GM23338 (cell line): ENCODE measurements around the gene HGF. TPM values are rescaled to one million over a fixed set of nuclear protein-coding genes. Genes with fewer than 3 reads are reported as not detected.

Source experiments
- ATAC-seq: fragments of 200-7000 bp; cut with Tn5 transposase; 3 replicates; pipeline ENCODE4 v1.9.1; 2020
- DNase-seq: peaks from one replicate; pipeline ENCODE4 v3.0.0-alpha.2; 2015; ENCODE audit warnings: low spot score
- H2AFZ ChIP-seq: fragments of 200-600 bp; sonication (generic); 2 replicates; pipeline ENCODE4 v1.8.0; 2016; ENCODE audit warnings: antibody characterized with exemption, mild to moderate bottlenecking, moderate library complexity
- H3F3A ChIP-seq: fragments of 200-600 bp; sonication (generic); replicated peaks from 2 replicates; pipeline ENCODE4 v1.8.0; 2017; ENCODE audit warnings: antibody characterized with exemption, mixed run types, low read depth
- H3K27ac ChIP-seq: fragments of 200-600 bp; sonication (generic); 2 replicates; pipeline ENCODE4 v1.6.1; 2016; ENCODE audit warnings: low read depth
- H3K27me3 ChIP-seq: fragments of 200-600 bp; sonication (generic); 2 replicates; pipeline ENCODE4 v1.8.0; 2016; ENCODE audit warnings: mild to moderate bottlenecking, mixed run types, moderate library complexity; ENCODE audit not compliant: insufficient read depth
- H3K36me3 ChIP-seq: fragments of 200-600 bp; sonication (generic); 2 replicates; pipeline ENCODE4 v1.8.0; 2016; ENCODE audit warnings: mild to moderate bottlenecking; ENCODE audit not compliant: insufficient read depth
- H3K4me1 ChIP-seq: fragments of 200-600 bp; sonication (generic); 2 replicates; pipeline ENCODE4 v1.8.0; 2016; ENCODE audit warnings: mild to moderate bottlenecking, moderate library complexity; ENCODE audit not compliant: insufficient read depth
- H3K4me2 ChIP-seq: fragments of 200-600 bp; sonication (generic); 2 replicates; pipeline ENCODE4 v1.7.1; 2017; ENCODE audit warnings: mixed run types
- H3K4me3 ChIP-seq: fragments of 200-600 bp; sonication (generic); 2 replicates; pipeline ENCODE4 v1.6.1; 2016; ENCODE audit warnings: mixed run types
- H3K79me2 ChIP-seq: fragments of 200-600 bp; sonication (generic); replicated peaks from 2 replicates; pipeline ENCODE4 v1.8.0; 2017; ENCODE audit warnings: mild to moderate bottlenecking; ENCODE audit not compliant: insufficient read depth
- H3K9me2 ChIP-seq: fragments of 200-600 bp; sonication (generic); 2 replicates; pipeline ENCODE4 v1.8.0; 2017; ENCODE audit not compliant: insufficient read depth
- H4K20me1 ChIP-seq: fragments of 200-600 bp; sonication (generic); replicated peaks from 2 replicates; pipeline ENCODE4 v1.8.0; 2017; ENCODE audit warnings: mild to moderate bottlenecking; ENCODE audit not compliant: insufficient read depth
- H3K27ac Mint-ChIP-seq: 2 replicates; pipeline ENCODE4 v1.8.0; 2020; ENCODE audit warnings: inconsistent platforms, mild to moderate bottlenecking, moderate library complexity, mixed read lengths
- H3K27me3 Mint-ChIP-seq: 3 replicates; pipeline ENCODE4 v1.8.0; 2022; ENCODE audit warnings: low read depth, mild to moderate bottlenecking, moderate library complexity, mixed read lengths, inconsistent platforms; ENCODE audit not compliant: insufficient read depth, poor library complexity
- H3K36me3 Mint-ChIP-seq: 3 replicates; pipeline ENCODE4 v1.8.0; 2021; ENCODE audit warnings: low read depth, mild to moderate bottlenecking, inconsistent platforms, moderate library complexity, mixed read lengths
- H3K4me1 Mint-ChIP-seq: 3 replicates; pipeline ENCODE4 v1.8.0; 2020; ENCODE audit warnings: mild to moderate bottlenecking, inconsistent platforms, mixed read lengths
- H3K4me3 Mint-ChIP-seq: 3 replicates; pipeline ENCODE4 v1.8.0; 2021; ENCODE audit warnings: moderate library complexity, mild to moderate bottlenecking, inconsistent platforms, mixed read lengths
- H3K9me3 Mint-ChIP-seq: 3 replicates; pipeline ENCODE4 v1.8.0; 2020; ENCODE audit warnings: moderate library complexity, mild to moderate bottlenecking, inconsistent platforms, mixed read lengths
- CTCF ChIP-seq, 2 experiments: fragments of 200-600 bp in 1 of 2; sonication (generic) in 1 of 2; conservative IDR thresholded peaks; 2 replicates each; pipeline versions ENCODE4 v1.5.1 to v1.6.1; 2016 to 2017; ENCODE audit warnings: antibody characterized with exemption in 2 of 2, low read depth in 2 of 2, mild to moderate bottlenecking in 2 of 2, moderate library complexity in 1 of 2
- EZH2phosphoT487 ChIP-seq: fragments of 200-600 bp; sonication (generic); IDR thresholded peaks from one replicate; pipeline ENCODE4 v1.8.1; 2018; ENCODE audit warnings: antibody characterized with exemption; ENCODE audit not compliant: unreplicated experiment
- NANOG ChIP-seq: IDR thresholded peaks from 2 replicates; pipeline ENCODE4 v1.6.1; 2016; ENCODE audit warnings: antibody characterized with exemption, borderline replicate concordance
- STAT1 ChIP-seq: IDR thresholded peaks from one replicate; pipeline ENCODE4 v1.6.1; 2016; ENCODE audit warnings: antibody characterized with exemption; ENCODE audit not compliant: unreplicated experiment
- ZNF114 ChIP-seq: fragments of 250-450 bp; sonication (Bioruptor Pico); IDR thresholded peaks from 2 replicates; pipeline ENCODE4 v1.5.0; 2020; ENCODE audit warnings: mild to moderate bottlenecking, moderate library complexity
- ZNF331 ChIP-seq: fragments of 250-450 bp; sonication (Bioruptor Pico); IDR thresholded peaks from 2 replicates; pipeline ENCODE4 v1.5.0; 2020; ENCODE audit warnings: low read depth, mild to moderate bottlenecking, moderate library complexity
- polyA plus RNA-seq: library from polyadenylated mRNA; unstranded; fragments of >200 nt; fragmentation: Nextera tagmentation; extraction: Ambion mirVana; gene quantifications from 2 replicates; pipeline ENCODE4 v1.2.1, GENCODE V29; 2016
- total RNA-seq: library from RNA; depleted of rRNA; stranded (reverse); fragments of >200 nt; shearing (Covaris generic); gene quantifications from 2 replicates; pipeline ENCODE4 v1.2.3, GENCODE V29; 2014
- TF ChIP-seq, protein P1 (sequence below): IDR thresholded peaks from 2 replicates; pipeline ENCODE4 v1.6.1; 2016; ENCODE audit warnings: antibody characterized with exemption

HGF gene
- total and polyA plus RNA-seq, 2 experiments from 2014 or later: 0.24 to 1.1 TPM

DNA sequence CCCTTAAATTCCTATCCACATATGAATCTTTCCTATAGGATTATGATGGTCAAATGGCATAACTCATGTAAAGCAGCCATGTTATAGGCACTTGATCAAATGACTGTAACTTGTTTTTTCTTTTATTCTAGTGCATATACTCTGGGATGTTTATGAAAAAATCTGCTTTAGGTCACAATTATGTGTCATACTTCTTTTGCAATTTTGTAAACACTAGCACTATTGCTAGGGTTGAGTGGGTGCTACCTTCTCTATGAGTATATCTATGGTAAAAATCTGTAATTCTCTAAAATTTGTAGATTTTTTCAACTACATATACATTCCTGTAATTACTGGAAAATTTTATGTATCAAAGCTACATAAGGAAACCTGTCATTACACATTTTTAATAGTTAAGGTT lies 50.0 kb downstream of the HGF start (continued):
- TF ChIP-seq, protein P1, sequence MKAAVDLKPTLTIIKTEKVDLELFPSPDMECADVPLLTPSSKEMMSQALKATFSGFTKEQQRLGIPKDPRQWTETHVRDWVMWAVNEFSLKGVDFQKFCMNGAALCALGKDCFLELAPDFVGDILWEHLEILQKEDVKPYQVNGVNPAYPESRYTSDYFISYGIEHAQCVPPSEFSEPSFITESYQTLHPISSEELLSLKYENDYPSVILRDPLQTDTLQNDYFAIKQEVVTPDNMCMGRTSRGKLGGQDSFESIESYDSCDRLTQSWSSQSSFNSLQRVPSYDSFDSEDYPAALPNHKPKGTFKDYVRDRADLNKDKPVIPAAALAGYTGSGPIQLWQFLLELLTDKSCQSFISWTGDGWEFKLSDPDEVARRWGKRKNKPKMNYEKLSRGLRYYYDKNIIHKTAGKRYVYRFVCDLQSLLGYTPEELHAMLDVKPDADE: no peak
- no peak for TF ChIP-seq ZNF331 (CRISPR knock-in tag)
- TF ChIP-seq STAT1: no peak
- no peak for TF ChIP-seq EZH2phosphoT487

DNA sequence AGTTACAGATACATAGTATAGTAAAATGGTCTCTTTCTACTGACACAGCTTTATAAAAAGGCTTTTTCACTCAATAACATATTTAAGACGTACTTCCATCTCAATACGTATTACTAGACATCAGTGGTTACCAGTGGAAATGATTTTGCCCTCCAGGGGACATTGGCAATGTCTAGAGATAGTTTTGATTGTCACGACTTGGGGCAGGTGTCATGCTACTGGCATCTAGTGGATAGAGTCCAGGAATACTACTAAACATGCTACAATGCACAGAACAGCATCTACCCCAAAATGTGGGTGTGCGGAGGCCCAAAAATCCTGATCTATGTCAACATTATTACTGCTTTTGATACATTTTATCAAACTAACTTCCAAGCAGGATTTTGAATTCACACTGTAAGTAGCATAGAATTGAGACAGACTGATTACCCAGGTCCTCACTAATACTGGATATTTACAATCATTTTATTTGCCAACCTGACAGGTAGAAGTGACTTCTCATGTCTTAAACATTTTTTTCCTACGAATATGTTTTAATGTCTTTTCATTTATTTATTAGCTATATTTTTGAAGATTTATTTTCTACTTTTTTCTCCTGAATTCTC lies 53.8 kb downstream of the HGF start:
- Mint-ChIP-seq H3K9me3 (no peaks in the 10 kb centered on the region), H3K27ac (no peak overlapping the region), H3K27me3 (no peaks in the 10 kb centered on the region), H3K4me3 (no peak overlapping the region), H3K36me3 (no peaks in the 10 kb centered on the region), H3K4me1 (no peaks in the 10 kb centered on the region)
- Histone ChIP-seq H3K27me3 (no peaks in the 10 kb centered on the region), H3K9me2 (no peaks in the 10 kb centered on the region), H3K4me3 (no peak overlapping the region), H3K4me1 (no peaks in the 10 kb centered on the region), H3K4me2 (no peak overlapping the region), H2AFZ (no peak overlapping the region), H3K27ac (no peak overlapping the region), H3F3A (no peaks in the 10 kb centered on the region), H3K36me3 (no peaks in the 10 kb centered on the region), H3K79me2 (no peaks in the 10 kb centered on the region), H4K20me1 (no peaks in the 10 kb centered on the region)
- DNase-seq (peak; percentile 15), ATAC-seq (peak; percentile 44; the same call in 2 of the 3 replicates)
- TF ChIP-seq ZNF331 (CRISPR knock-in tag) (no peak), STAT1 (no peak), NANOG (no peak), CTCF (conservative IDR thresholded peaks at IDR 0.05; ENCODE audit: low read depth in 2 of 2) (peak; percentile 31 to 63; a peak in 2 of 4 replicates)

DNA sequence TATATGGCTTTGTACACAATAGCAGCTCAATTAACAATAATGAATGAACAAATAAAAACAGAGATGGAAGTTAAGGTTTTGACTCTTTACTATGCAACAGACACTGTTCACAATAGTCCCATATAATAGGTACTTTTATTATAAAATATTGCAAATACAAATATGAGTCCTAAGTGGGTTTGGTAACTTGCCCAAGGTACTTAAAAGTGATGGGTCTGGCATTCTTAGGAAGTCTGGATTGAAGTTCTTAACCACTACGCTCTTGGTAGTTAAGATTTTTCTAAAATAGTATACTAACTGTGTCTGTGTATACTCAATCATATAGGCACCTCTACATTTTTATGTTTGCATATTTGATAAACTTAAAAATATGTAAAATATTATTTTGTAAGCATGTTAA lies 55.5 kb downstream of the HGF start:
- H3K9me2 ChIP-seq: no peaks in the 10 kb centered on the region
- H3K4me3 ChIP-seq: no peak overlapping the region
- no peak overlapping the region for H2AFZ ChIP-seq
- no peaks in the 10 kb centered on the region for H3K9me3 Mint-ChIP-seq
- no peak for TF ChIP-seq ZNF114 (CRISPR knock-in tag)
- H3K4me3 Mint-ChIP-seq: no peak overlapping the region
- H3K79me2 ChIP-seq: no peaks in the 10 kb centered on the region
- no peak overlapping the region for H3K4me2 ChIP-seq
- no peak for DNase-seq
- H3K27me3 Mint-ChIP-seq: no peaks in the 10 kb centered on the region
- H3K4me1 Mint-ChIP-seq: peaks cover 3% of the 10 kb centered on the region; the same call in 1 of the 3 replicates
- H3K36me3 Mint-ChIP-seq: no peaks in the 10 kb centered on the region
- no peaks in the 10 kb centered on the region for H3K36me3 ChIP-seq
- H3K4me1 ChIP-seq: no peaks in the 10 kb centered on the region
- no peak for ATAC-seq
- H4K20me1 ChIP-seq: no peaks in the 10 kb centered on the region
- no peaks in the 10 kb centered on the region for H3F3A ChIP-seq
- no peaks in the 10 kb centered on the region for H3K27me3 ChIP-seq
- no peak overlapping the region for H3K27ac ChIP-seq
- H3K27ac Mint-ChIP-seq: no peak overlapping the region
